HCT116 (cell line): Measurements from ENCODE around the gene ACHE. TPM values are rescaled to one million over a fixed set of nuclear protein-coding genes. Genes with fewer than 3 reads are reported as not detected.

Experiments
- ATAC-seq: fragments of 200-7000 bp; cut with Tn5 transposase; 2 replicates; pipeline ENCODE4 v1.9.1; 2020; ENCODE audit warnings: mild to moderate bottlenecking, moderate library complexity
- BruUV-seq: library from RNA; stranded (reverse); fragments of 400-500 nt; replicated peaks from 2 replicates; lab custom pipeline; 2021; lab: Mats Ljungman, UMichigan
- CTCF ChIA-PET: fragments of 300-600 bp; sonication (Branson Sonifier 250); formaldehyde crosslinking; loops from one replicate; lab custom pipeline; 2021; ENCODE audit warnings: antibody characterized with exemption; lab: Charles Lee
- POLR2A ChIA-PET: fragments of 300-600, 350-600 bp; sonication (Branson Sonifier 250); formaldehyde crosslinking; loops from one replicate; lab custom pipeline; 2021; ENCODE audit warnings: antibody characterized with exemption; lab: Charles Lee
- RAD21 ChIA-PET, 2 experiments: fragments of 300-600 bp; sonication (Branson Sonifier 250); formaldehyde crosslinking; loops; one replicate each; lab custom pipeline; 2023; ENCODE audit warnings: low total read pairs in 2 of 2; ENCODE audit not compliant: uncharacterized antibody in 2 of 2, unreplicated experiment in 2 of 2, low non-redundant PET in 1 of 2; lab: Charles Lee
- DNase-seq: peaks from one replicate; pipeline ENCODE4 v3.0.0-alpha.2; 2010; ENCODE audit warnings: low read depth, low spot score
- H2AFZ ChIP-seq: fragments of 200-600 bp; shearing (Covaris generic), sonication (generic); 2 replicates; pipeline ENCODE4 v1.6.1; 2017; ENCODE audit warnings: low read depth, mixed run types, mixed read lengths, antibody characterized with exemption, low read length; ENCODE audit not compliant: poor library complexity, severe bottlenecking
- H3K27ac ChIP-seq: 2 replicates; pipeline ENCODE4 v1.5.1; 2012; ENCODE audit warnings: low read depth, low read length
- H3K27me3 ChIP-seq: fragments of 200-600 bp; sonication (generic); 2 replicates; pipeline ENCODE4 v1.6.1; 2016; ENCODE audit warnings: mixed run types, low read length, mixed read lengths; ENCODE audit not compliant: insufficient read depth
- H3K36me3 ChIP-seq, 2 experiments: fragments of 200-500 bp in 1 of 2; fragments of 200-600 bp in 1 of 2; sonication (Bioruptor generic) in 1 of 2; sonication (generic) in 1 of 2; 2 replicates each; pipeline versions ENCODE4 v1.5.1 to v1.6.1; 2014 to 2016; ENCODE audit warnings: low read length in 2 of 2, inconsistent platforms in 1 of 2, mixed read lengths in 1 of 2, mixed run types in 1 of 2; ENCODE audit not compliant: insufficient read depth in 2 of 2, control insufficient read depth in 1 of 2
- H3K4me1 ChIP-seq, 2 experiments: fragments of 200-600 bp in 1 of 2; sonication (generic) in 1 of 2; 2 replicates each; pipeline versions ENCODE4 v1.5.1 to v1.6.1; 2012 to 2017; ENCODE audit warnings: low read length in 2 of 2, inconsistent platforms in 1 of 2, mild to moderate bottlenecking in 1 of 2, mixed read lengths in 1 of 2, mixed run types in 1 of 2, moderate library complexity in 1 of 2; ENCODE audit not compliant: insufficient read depth in 2 of 2, control insufficient read depth in 1 of 2
- H3K4me2 ChIP-seq: fragments of 200-600 bp; sonication (generic); 2 replicates; pipeline ENCODE4 v1.6.1; 2017; ENCODE audit warnings: mixed run types, low read length, mixed read lengths
- H3K4me3 ChIP-seq, 2 experiments: fragments of 200-600 bp in 1 of 2; sonication (generic) in 1 of 2; replicated peaks in 1 of 2; 2 replicates each; pipeline ENCODE4 v1.5.1; 2011 to 2016; ENCODE audit warnings: low read length in 2 of 2, control low read depth in 1 of 2, low read depth in 1 of 2, mild to moderate bottlenecking in 1 of 2, mixed read lengths in 1 of 2, mixed run types in 1 of 2
- H3K79me2 ChIP-seq: fragments of 200-600 bp; sonication (generic); 2 replicates; pipeline ENCODE4 v1.6.1; 2017; ENCODE audit warnings: mild to moderate bottlenecking, mixed run types, low read length, moderate library complexity, mixed read lengths; ENCODE audit not compliant: insufficient read depth
- H3K9ac ChIP-seq: fragments of 200-600 bp; sonication (generic); 2 replicates; pipeline ENCODE4 v1.6.1; 2016; ENCODE audit warnings: low read length, mixed read lengths
- H3K9me2 ChIP-seq: fragments of 200-600 bp; sonication (generic), shearing (Covaris generic); 2 replicates; pipeline ENCODE4 v1.6.1; 2017; ENCODE audit warnings: mixed run types, mild to moderate bottlenecking, moderate library complexity; ENCODE audit not compliant: insufficient read depth
- H3K9me3 ChIP-seq, 2 experiments: fragments of 200-500 bp in 1 of 2; fragments of 200-600 bp in 1 of 2; sonication (Bioruptor generic) in 1 of 2; sonication (generic) in 1 of 2; 2 replicates each; pipeline ENCODE4 v1.6.1; 2014 to 2017; ENCODE audit warnings: low read length in 2 of 2, mixed read lengths in 2 of 2, inconsistent platforms in 1 of 2, low read depth in 1 of 2, mild to moderate bottlenecking in 1 of 2, mixed run types in 1 of 2, moderate library complexity in 1 of 2; ENCODE audit not compliant: control insufficient read depth in 1 of 2, insufficient read depth in 1 of 2
- H4K20me1 ChIP-seq: fragments of 200-600 bp; sonication (generic), shearing (Covaris generic); 2 replicates; pipeline ENCODE4 v1.6.1; 2017; ENCODE audit warnings: mixed run types, mild to moderate bottlenecking, moderate library complexity; ENCODE audit not compliant: insufficient read depth
- CBX3 ChIP-seq: IDR thresholded peaks from 2 replicates; pipeline ENCODE4 v1.6.1; 2012; ENCODE audit warnings: low read depth
- EGR1 ChIP-seq: IDR thresholded peaks from 2 replicates; pipeline ENCODE4 v1.6.1; 2012; ENCODE audit warnings: low read depth
- ELF1 ChIP-seq: IDR thresholded peaks from 2 replicates; pipeline ENCODE4 v1.6.1; 2012; ENCODE audit warnings: low read depth, borderline replicate concordance
- EZH2 ChIP-seq: fragments of 200-600 bp; sonication (generic); IDR thresholded peaks from 2 replicates; pipeline ENCODE4 v1.6.1; 2017; ENCODE audit warnings: antibody characterized with exemption, mixed run types
- JUND ChIP-seq: IDR thresholded peaks from 2 replicates; pipeline ENCODE4 v1.6.1; 2012
- POLR2A ChIP-seq: IDR thresholded peaks from 2 replicates; pipeline ENCODE4 v1.7.0; 2011; ENCODE audit warnings: borderline replicate concordance; ENCODE audit not compliant: insufficient read depth, insufficient read length; ENCODE audit errors: extremely low read depth
- POLR2AphosphoS5 ChIP-seq: IDR thresholded peaks from 2 replicates; pipeline ENCODE4 v1.6.1; 2011; ENCODE audit warnings: mild to moderate bottlenecking, low read depth, low read length, moderate library complexity
- RAD21 ChIP-seq: IDR thresholded peaks from 2 replicates; pipeline ENCODE4 v1.6.1; 2012; ENCODE audit warnings: low read depth, mild to moderate bottlenecking
- SIN3A ChIP-seq: IDR thresholded peaks from 2 replicates; pipeline ENCODE4 v1.6.1; 2012; ENCODE audit warnings: low read depth
- SRF ChIP-seq: IDR thresholded peaks from 2 replicates; pipeline ENCODE4 v1.6.1; 2012; ENCODE audit warnings: low read depth
- ZBTB33 ChIP-seq: IDR thresholded peaks from 2 replicates; pipeline ENCODE4 v1.6.1; 2011; ENCODE audit warnings: mild to moderate bottlenecking, low read length, moderate library complexity; ENCODE audit not compliant: insufficient replicate concordance; ENCODE audit errors: extremely low read depth
- ZFX ChIP-seq: fragments of 450-650 bp; IDR thresholded peaks from 2 replicates; pipeline ENCODE4 v1.6.1; 2017
- intact Hi-C: fragments of 100-400 bp; cut with micrococcal nuclease; formaldehyde crosslinking; loops from 2 replicates; pipeline ENCODE4 v1.10.0; 2022
- total RNA-seq: library from RNA; stranded (reverse); gene quantifications from one replicate; pipeline ENCODE4 v1.2.1, GENCODE V29; 2021; ENCODE audit not compliant: unreplicated experiment
- TF ChIP-seq, protein P1 (sequence below): IDR thresholded peaks from 2 replicates; pipeline ENCODE4 v1.6.1; 2012
- TF ChIP-seq, protein P2 (sequence below): IDR thresholded peaks from 2 replicates; pipeline ENCODE4 v1.6.1; 2012; ENCODE audit warnings: low read depth
- TF ChIP-seq, protein P3 (sequence below), 3 experiments: fragments of 200-600 bp in 1 of 3; sonication (generic) in 1 of 3; IDR thresholded peaks in 2 of 3; conservative IDR thresholded peaks in 1 of 3; 2 replicates each; pipeline ENCODE4 v1.5.1; 2012 to 2017; ENCODE audit warnings: low read depth in 2 of 3, low read length in 2 of 3, antibody characterized with exemption in 1 of 3, borderline replicate concordance in 1 of 3, control low read depth in 1 of 3, mild to moderate bottlenecking in 1 of 3, mixed read lengths in 1 of 3, mixed run types in 1 of 3, moderate library complexity in 1 of 3; ENCODE audit not compliant: insufficient read depth in 1 of 3

ACHE gene
- total RNA-seq, 1 experiment from 2014 or later: 1.8 TPM

- ChIA-PET CTCF (no interaction called here), POLR2A (interaction anchor here (0.7 to 1.1 kb wide), 3 partner anchors 8 to 23 kb away, joined by 4 to 5 read pairs (median 5); partner anchors contain the start of genes SLC12A9, SRRT and UFSP1), RAD21 (no interaction called here)
- Histone ChIP-seq H3K27ac (peak overlapping the region; percentile 100), H3K4me1 (peaks cover 25 to 39% of the 10 kb centered on the region in 2 experiments), H3K9ac (peak overlapping the region; percentile 99), H3K4me2 (peak overlapping the region; percentile 89), H3K4me3 (peak overlapping the region; percentile 90 to 95), H3K9me3 (no peaks in the 10 kb centered on the region), H3K36me3 (peaks cover 7 to 12% of the 10 kb centered on the region in 2 experiments; a peak in 2 of 4 replicates), H3K27me3 (no peaks in the 10 kb centered on the region), H3K79me2 (peaks cover 41% of the 10 kb centered on the region), H4K20me1 (no peaks in the 10 kb centered on the region), H3K9me2 (no peaks in the 10 kb centered on the region), H2AFZ (no peak overlapping the region)
- ATAC-seq (no peak), DNase-seq (no peak)
- TF ChIP-seq, protein P1, sequence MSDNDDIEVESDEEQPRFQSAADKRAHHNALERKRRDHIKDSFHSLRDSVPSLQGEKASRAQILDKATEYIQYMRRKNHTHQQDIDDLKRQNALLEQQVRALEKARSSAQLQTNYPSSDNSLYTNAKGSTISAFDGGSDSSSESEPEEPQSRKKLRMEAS: no peak
- TF ChIP-seq JUND (no peak), CBX3 (no peak), EGR1 (no peak), POLR2A (peak; percentile 7), EZH2 (no peak), POLR2AphosphoS5 (no peak), SIN3A (no peak), RAD21 (no peak), ZBTB33 (no peak), ZFX (peak; percentile 4; the same call in 1 of the 2 replicates), ELF1 (no peak), SRF (no peak)
- TF ChIP-seq, protein P2, sequence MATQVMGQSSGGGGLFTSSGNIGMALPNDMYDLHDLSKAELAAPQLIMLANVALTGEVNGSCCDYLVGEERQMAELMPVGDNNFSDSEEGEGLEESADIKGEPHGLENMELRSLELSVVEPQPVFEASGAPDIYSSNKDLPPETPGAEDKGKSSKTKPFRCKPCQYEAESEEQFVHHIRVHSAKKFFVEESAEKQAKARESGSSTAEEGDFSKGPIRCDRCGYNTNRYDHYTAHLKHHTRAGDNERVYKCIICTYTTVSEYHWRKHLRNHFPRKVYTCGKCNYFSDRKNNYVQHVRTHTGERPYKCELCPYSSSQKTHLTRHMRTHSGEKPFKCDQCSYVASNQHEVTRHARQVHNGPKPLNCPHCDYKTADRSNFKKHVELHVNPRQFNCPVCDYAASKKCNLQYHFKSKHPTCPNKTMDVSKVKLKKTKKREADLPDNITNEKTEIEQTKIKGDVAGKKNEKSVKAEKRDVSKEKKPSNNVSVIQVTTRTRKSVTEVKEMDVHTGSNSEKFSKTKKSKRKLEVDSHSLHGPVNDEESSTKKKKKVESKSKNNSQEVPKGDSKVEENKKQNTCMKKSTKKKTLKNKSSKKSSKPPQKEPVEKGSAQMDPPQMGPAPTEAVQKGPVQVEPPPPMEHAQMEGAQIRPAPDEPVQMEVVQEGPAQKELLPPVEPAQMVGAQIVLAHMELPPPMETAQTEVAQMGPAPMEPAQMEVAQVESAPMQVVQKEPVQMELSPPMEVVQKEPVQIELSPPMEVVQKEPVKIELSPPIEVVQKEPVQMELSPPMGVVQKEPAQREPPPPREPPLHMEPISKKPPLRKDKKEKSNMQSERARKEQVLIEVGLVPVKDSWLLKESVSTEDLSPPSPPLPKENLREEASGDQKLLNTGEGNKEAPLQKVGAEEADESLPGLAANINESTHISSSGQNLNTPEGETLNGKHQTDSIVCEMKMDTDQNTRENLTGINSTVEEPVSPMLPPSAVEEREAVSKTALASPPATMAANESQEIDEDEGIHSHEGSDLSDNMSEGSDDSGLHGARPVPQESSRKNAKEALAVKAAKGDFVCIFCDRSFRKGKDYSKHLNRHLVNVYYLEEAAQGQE: no peak
- TF ChIP-seq, protein P3, sequence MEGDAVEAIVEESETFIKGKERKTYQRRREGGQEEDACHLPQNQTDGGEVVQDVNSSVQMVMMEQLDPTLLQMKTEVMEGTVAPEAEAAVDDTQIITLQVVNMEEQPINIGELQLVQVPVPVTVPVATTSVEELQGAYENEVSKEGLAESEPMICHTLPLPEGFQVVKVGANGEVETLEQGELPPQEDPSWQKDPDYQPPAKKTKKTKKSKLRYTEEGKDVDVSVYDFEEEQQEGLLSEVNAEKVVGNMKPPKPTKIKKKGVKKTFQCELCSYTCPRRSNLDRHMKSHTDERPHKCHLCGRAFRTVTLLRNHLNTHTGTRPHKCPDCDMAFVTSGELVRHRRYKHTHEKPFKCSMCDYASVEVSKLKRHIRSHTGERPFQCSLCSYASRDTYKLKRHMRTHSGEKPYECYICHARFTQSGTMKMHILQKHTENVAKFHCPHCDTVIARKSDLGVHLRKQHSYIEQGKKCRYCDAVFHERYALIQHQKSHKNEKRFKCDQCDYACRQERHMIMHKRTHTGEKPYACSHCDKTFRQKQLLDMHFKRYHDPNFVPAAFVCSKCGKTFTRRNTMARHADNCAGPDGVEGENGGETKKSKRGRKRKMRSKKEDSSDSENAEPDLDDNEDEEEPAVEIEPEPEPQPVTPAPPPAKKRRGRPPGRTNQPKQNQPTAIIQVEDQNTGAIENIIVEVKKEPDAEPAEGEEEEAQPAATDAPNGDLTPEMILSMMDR (IDR thresholded peaks at IDR 0.05 in 2 of 3, conservative IDR thresholded peaks at IDR 0.05 in 1 of 3; ENCODE audit: borderline replicate concordance in 1 of 3, insufficient read depth in 1 of 3, low read depth in 2 of 3, low read length in 2 of 3): no peak
- intact Hi-C loops: no loop called here
- BruUV-seq: TSS peak; percentile 65
Measured at GRCh38 chr7:100866729-100867039, 29.0 kb downstream of the ACHE start.
